HG03064 (cell line): ENCODE data around the gene COQ10B.
"Not testable (repeated sequence)": the region's sequence is repeated elsewhere in the genome, so short reads cannot be mapped to it uniquely, and the experiment has no call there.

ENCODE experiments used
- ATAC-seq: cut with Tn5 transposase; IDR thresholded peaks from one replicate; pipeline ENCODE4 v1.9.1; 2021; ENCODE audit warnings: low read depth; ENCODE audit not compliant: unreplicated experiment

Gene COQ10B

GRCh38 chr2:197450465-197450864, 2.9 kb upstream of the COQ10B start:
- no peak for ATAC-seq

- not testable (repeated sequence) for ATAC-seq
These were observed 2.4 kb upstream of the COQ10B start for GRCh38 chr2:197450935-197451358.

- no peak for ATAC-seq
These were observed 614 bp upstream of the COQ10B start for GRCh38 chr2:197452754-197453122.

GRCh38 chr2:197453914-197454398, 604 bp downstream of the COQ10B start:
- ATAC-seq = peak; percentile 36

- no peak for ATAC-seq
These were observed 1.6 kb downstream of the COQ10B start for GRCh38 chr2:197454923-197455322.

- no peak for ATAC-seq
These were observed 2.1 kb downstream of the COQ10B start for GRCh38 chr2:197455428-197455827.

- no peak for ATAC-seq
These were observed 7.3 kb downstream of the COQ10B start for GRCh38 chr2:197460649-197461048.

GRCh38 chr2:197461057-197461456, 7.7 kb downstream of the COQ10B start:
- no peak for ATAC-seq

GRCh38 chr2:197464175-197464574, 10.8 kb downstream of the COQ10B start:
- no peak for ATAC-seq

GRCh38 chr2:197472166-197472565, 18.8 kb downstream of the COQ10B start:
- ATAC-seq = no peak

GRCh38 chr2:197477797-197478196, 24.4 kb downstream of the COQ10B start:
- no peak for ATAC-seq

- ATAC-seq = no peak
These were observed 27.0 kb downstream of the COQ10B start for GRCh38 chr2:197480165-197481036.

- not testable (repeated sequence) for ATAC-seq
These were observed 30.9 kb downstream of the COQ10B start for GRCh38 chr2:197484248-197484647.

- ATAC-seq = no peak
These were observed 32.8 kb downstream of the COQ10B start for GRCh38 chr2:197486175-197486574.

GRCh38 chr2:197487385-197487784, 34.0 kb downstream of the COQ10B start:
- ATAC-seq = no peak

GRCh38 chr2:197495433-197496134, 42.2 kb downstream of the COQ10B start:
- no peak for ATAC-seq

- ATAC-seq = no peak
These were observed 43.3 kb downstream of the COQ10B start for GRCh38 chr2:197496695-197497094.

- ATAC-seq = no peak
These were observed 44.0 kb downstream of the COQ10B start for GRCh38 chr2:197497326-197497725.

GRCh38 chr2:197498235-197498936, 45.0 kb downstream of the COQ10B start:
- no peak for ATAC-seq

- ATAC-seq = peak; percentile 7
These were observed 45.7 kb downstream of the COQ10B start for GRCh38 chr2:197498937-197499593.
